Stimulated activated CD4-positive, alpha-beta T cell treated with anti-CD3 and anti-CD28 coated beads, Interleukin-4, amount 100 ng/mL, for 4 hours (primary cell): ENCODE measurements around the gene MAP1B.

ENCODE experiments used
- DNase-seq, 2 experiments: peaks; one replicate each; pipeline ENCODE4 v3.0.0-alpha.2; 2020

Gene MAP1B

DNA sequence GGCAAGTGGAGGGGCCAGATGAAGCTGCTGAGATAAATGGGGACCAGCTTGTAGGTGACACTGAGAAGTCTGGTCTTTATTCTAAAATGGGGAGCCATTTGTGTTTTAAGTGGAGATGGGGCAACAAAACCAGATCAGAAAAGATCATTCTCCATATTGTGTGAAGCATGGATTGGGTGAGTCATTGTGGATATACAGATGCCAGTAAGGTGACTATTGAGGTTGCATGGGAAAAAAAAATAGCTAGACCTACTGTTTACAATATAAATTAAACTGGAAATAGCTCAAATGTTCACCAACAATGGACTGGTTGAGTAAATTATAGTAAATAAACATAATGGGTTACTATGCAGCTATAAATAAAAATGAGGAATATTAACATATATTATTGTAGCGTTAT lies 5.4 kb upstream of the MAP1B start:
- no peak for DNase-seq

DNA sequence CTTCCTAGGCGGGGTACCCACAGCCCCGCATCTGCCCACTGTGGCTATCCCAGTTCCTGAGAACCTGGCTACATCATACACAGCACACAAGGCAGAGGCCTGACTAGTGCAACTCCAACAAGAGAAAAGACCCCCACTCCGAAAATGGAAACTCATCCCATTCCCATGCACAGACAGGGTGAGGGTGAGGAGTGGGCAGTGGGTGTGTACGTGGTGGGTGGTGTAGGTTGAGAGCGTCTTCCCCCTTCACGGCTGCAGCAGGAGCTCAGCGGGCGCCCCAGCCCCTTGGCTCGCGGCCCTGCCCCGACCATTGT lies 501 bp upstream of the MAP1B start:
- DNase-seq: no peak

DNA sequence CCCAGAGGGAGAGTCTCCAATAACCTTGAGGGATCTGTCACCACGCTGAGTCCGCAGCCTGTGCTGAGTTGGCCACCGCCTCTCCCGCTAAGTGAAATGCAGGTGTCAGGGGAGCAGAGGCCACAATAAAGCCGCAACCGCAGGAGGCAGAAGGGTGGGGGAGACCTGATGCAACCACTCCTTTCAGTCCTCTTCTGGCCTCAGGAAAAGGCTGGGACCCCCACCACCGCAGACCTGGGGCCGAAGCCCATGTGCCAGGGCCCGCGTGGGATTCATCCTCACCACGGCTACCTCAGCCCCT lies 576 bp downstream of the MAP1B start:
- DNase-seq: no peak

DNA sequence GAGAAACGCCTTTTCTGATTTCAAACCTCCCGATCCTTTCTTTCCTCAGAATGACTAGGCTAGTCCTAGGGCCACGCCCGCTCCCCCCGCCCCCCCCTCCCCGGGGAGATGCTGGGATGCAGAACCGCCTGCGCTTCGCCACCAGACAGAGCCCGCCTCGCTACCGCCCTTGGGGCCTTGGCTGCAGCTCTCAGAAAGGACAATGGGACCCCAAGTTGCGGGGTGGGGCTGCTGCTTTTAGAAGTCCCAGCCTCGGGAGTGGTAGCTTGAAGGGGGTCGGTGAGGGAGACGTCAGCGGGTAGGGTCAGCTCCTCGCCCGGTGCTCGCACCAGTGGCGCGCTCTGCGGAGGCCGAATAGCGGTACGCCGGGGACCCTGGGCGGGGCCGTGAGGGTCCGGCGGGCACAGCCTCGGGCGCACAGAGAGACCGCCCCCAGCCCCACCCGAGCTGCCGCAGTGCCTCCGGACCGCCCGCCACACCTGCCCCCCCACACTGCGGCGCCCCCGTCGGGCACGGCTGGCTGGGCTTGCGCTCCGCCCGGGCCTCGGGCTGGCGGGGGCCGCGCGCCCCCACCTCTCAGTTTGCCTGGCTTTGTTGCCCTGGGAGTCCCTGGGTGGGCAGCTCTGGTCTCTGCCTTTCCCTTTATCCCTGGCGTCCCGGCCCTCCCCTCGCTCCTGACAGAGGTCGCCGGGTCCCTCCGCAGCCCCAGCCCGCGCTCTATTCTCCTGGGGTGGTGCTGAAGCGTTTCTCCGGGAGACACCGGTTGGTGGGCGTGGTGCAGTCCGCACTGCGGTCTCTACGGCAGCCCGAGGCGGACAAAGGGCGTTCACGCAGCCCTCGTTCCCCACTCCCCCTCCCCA lies 1.2 kb downstream of the MAP1B start:
- DNase-seq: no peak

DNA sequence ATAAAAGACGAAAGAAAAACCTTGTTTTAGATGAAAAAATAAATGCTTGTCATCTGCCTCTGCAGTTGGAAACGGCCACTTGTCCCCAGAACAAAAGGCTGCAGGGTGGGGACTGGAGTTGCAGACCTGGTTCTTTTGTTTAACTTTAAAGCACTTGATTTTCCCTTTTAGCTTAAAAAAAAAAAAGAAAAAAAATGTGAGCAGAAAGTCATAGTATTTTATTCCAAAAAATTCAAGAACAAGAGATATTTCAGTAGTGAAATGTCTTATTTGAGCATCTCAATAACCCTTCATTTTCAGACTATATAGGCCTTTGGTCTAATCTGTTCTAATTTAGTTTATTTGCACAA lies 1.8 kb downstream of the MAP1B start:
- DNase-seq: no peak

DNA sequence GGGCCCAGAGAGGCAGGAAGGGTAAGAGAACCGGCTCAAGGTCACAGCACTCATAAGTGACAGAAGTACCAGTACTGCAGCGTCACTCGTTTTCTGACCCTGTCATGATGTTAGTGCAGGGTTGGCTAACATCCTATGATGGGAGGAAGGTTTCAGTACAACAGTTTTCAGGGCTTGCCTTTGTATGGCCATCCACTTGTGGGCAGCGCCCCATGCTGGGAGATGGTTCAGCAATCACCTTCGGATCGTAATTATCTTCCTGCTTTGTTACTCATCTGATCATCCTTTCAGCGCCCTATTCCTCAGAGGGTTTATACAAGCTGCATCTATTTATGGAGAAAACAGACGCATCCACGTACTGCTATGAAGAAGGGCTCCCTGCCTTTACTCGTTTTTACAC lies 2.4 kb downstream of the MAP1B start:
- no peak for DNase-seq

DNA sequence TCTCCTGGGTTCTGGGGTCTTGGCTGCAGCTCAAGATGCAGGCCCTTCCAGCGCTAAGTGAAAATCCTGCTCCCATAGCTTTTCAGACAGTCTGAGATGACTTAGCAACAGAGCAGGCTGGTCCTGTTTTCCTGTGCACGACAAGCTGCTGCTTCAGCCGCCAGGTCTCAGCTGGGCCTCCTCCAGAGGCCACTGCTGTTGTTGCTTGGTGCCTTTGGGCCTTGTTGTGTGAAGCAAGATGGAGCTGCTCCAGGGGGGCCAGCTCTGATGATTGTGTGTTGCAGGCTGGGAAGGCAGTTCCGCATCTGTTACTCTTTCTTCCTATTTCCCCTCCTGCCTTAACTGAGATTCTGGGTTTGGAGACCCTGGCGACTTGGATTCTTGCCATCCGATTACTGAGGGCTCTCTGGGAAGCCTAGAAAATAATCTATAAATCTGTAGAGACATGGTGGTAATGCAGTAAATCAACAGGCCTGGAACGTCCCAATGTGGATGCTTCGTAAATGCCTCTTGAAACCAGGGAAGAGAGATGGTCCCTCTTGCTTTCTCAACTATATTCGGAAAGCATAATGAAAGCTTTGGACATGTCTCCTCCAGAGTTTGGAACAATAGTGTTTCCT lies 3.2 kb downstream of the MAP1B start:
- no peak for DNase-seq

DNA sequence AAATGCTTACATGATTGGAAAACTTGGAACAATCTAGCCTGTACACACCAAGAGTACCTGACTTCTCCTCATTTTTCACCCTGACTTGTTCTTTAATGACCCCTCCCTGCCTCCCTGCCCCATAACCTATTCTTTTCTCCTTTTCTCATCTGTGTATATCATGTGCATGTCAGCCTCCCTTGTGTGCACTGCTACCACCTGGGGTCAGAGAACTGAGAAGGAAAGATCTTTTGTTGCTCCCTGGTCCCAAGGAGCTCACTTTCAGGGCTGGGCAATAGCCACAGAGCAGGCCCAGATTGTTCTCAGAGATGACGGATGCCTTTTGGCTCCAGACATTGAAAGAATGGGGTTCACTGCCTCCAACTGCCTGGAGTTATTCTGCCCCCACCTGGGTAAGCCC lies 5.1 kb downstream of the MAP1B start:
- DNase-seq: no peak

DNA sequence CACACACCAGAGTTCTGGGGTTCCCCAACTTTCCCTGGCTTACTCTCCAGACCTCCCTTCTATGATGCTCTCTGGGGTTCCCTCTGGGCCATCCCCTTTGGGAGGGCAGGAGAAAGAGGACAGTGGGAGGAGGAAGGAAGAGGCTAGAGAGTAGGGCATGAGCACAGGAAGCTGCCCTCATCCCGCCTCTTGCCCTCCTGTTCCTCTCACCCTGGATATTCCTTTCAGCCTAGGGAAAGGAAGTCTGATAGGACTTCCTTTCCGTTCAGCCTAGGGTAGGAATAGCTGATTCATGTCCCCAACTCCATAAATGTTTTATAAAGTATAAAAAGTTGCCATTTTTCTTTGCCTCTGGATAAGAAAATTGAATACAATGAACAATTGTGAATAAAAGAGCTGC lies 7.4 kb downstream of the MAP1B start:
- DNase-seq: no peak

DNA sequence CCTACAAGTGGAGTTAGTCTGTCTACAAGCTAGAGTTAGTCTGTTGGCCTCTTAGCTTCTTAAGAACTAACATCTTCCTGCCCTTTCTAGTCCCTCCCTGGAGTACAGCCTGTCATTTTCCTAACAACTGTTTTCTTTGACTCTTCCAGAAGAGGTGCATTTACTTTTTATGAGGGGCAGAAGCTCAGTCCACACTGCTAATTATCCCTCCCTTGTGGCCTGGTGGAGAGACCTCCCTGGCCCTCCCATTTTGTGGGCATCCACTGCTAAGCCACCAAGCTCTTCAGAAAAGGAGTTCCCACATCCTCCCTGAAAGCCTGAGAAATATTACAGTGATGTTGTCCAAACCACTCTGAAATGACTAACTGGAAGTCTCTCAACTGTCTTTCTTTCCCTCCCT lies 8.0 kb downstream of the MAP1B start:
- DNase-seq: no peak

DNA sequence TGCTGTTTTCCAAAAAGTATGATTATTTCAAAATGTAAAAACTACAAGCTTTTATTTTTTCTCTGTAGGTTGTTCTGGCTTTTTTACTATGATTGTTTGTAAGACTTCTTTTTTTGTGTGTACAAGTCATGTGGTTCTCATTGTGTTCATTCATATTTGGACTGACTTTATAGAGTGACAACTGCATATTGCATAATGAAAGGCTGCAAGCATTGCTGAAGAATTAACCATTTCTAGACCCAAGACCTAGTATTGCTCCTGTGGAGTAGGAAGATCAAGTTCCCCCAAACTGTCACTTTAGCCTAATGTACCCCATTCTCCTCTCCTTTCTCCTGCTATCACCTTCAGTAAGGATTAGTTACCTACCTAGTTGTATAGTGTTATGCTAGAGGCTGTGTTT lies 10.0 kb downstream of the MAP1B start:
- DNase-seq: no peak

DNA sequence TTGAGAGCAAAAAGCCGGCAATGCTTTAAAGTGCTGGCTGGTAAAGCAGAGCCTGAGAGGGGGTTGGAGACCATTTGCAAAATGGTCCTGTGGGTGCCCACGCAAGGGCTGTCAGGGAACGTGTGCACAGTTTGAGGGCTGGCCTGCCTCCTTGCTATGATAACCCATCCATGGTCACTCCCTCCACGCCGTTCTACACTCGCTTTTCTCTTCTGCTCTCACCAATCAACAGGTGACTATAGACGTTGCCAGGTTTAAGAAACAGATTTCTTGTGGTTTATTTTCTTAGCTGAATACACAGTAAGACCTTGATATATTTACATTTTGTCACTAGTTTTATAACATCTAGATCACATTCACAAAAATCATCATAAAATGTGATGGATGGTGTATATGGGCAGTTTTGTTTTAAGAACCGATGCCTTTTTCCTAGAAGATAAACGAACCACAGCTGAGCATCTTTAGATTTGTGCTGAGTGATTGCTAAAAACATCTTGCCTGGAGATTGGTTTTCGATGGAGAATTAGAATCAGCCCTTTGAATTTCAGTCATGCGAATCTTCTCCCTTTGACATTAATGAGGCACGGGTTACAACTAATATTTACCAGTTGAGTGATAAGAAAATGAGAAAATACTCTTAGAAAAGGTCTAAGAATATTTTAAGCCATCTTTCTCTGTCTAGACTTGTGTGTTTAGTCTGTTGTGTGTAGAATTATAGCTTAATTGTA lies 13.9 kb downstream of the MAP1B start:
- no peak for DNase-seq

DNA sequence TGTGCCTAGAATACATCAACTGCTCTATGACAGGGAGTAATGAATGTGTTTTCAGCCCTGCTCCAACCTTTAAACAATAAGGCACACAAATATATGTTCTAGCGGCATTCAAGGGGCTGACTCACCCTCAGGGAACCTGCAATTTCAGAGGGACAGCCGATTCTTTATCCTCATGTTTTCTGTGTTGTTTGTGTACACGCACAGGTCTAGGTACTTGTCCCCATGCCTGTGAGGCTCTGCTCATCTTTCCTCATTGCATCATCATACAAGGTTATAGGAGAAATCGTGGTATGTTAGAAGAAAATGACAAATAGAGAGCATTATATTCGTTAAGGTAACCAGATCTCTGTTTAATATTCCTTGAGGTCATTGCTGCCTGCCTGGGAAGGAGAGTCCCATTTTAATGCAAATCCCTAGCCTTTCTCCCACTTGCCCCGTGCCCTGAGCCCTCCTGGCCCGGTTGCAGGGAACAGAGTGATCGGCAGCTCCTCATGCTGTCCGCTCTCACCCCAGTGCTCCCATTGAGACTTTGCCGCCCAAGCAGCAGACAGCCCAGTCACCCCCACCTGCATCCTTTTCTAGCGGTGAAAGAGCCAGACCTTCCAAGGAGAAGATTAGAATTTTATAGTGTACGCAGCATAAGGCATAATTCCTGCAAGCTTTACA lies 14.6 kb downstream of the MAP1B start:
- DNase-seq: no peak

DNA sequence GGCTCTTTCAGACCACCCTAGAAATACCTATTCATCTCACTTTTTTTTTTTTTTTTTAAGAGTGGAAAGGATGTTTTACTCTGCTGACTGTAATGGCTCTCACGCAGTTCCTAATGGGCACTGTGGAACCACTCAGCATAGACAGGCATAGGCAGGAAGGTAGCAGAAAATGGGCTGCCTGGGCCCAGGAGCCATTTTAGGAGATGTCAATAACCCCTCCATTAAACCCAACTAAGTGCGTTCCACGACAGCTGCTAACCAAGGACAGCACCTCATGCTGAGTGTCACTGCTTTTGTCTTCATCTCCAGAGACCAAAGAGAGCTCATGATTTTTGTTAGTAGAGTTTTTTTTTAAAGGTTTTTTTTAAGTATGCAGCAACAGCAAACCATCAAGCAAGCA lies 15.3 kb downstream of the MAP1B start:
- no peak for DNase-seq

DNA sequence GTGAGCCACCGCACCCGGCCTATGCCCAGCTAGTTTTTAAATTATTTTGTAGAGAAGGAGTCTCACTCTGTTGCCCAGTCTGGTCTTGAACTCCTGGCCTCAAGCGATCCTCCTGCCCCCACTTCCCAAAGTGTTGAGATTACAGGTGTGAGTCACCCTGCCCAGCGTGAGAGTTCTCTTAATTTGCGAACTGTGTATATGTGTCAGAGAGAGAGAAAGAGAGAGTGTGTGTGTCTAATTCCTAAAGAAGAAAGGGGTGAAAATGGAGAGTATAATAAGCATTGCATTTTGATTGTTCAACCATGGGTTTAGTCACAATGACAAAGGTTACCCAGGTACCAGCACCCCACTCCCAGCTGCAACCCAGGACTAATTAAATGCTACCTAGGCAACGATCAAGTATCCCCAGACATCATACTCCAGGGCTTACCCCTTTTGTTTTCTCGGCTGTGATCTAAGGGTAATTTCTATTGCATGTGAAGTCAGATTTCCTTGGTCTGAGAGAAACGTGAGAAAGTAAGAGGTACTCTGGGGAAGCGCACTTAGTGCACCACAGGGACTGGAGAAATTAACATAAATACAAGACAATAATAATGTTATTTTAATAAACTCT lies 16.6 kb downstream of the MAP1B start:
- no peak for DNase-seq

DNA sequence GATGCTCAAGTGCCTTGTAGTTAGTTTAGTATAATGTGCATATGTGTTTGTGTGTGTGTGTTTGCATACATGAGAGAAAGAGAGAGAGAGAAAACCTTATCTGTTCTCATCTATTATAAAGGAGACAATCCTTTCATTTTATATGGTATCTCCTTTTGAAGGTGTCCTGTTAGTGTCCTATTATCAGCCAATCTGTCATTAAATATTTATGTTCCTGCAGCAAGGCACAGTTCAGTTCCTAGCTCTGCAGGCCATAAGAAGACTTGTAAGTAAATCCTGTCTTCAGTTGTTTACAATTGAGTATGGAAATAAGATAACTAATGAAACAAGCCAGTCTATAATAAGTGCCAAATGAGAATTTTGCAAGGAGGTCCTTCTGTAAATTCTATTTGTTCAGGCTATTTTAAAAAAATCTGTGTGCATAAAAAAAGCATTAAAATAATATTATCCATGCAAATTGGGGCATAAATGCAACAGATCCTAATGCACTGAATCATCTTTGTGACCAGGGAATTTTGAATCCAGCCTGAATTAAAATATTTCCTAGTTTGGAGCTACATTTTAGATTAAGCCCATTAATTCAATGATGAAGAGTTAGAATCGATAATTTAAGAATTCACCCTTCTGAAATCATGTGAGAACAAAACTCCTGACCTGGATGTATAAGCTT lies 18.1 kb downstream of the MAP1B start:
- DNase-seq: no peak

DNA sequence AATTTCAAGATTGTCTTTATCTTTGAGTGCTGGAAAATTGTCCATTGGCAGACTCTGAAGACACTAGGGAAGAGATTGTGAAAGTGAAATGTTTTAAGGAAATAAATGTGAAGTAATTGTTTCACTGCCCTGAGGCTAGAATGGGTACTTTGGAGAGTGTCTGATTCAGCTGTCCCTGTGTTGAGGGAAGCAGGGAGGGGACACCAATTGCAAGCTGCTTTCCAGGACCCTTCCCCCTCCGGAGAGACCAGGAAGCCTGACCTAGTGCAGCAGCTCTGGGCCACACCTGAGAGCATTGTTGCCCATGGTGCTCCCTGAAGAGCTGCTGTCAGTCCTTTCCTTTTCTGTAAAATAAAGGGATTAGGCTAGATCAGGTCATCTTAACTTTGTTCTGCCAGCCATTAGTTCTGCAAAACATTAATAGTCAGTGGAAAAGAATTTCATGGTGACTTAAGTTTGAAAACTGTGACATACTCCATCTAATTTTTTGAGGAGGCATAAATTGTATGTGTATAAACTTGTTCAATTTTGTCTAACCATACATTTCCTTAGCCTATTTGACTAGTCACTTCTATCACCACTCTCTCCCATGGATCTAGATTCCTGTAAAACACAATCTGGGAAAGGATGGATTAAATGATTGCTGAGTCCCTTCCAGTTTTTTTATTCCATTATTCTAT lies 18.8 kb downstream of the MAP1B start:
- no peak for DNase-seq

DNA sequence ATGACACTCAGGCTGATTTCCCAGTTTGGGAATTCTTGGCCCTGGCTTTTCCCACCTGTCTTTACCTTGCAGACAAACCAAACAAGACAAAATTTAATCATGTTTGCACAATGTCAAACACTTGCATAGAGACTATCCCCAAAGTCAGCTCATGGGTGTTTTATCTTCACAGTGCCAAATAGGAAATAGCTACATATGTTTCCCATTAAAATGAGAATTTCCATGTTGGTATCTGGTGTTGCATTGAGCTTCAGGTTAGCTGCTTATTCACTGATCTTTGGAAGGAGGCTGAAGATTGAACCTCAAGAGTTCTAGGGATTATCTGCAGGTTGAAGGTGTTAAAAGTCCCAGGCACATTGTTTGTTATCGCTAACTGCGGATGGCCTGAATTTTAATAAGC lies 19.5 kb downstream of the MAP1B start:
- no peak for DNase-seq

DNA sequence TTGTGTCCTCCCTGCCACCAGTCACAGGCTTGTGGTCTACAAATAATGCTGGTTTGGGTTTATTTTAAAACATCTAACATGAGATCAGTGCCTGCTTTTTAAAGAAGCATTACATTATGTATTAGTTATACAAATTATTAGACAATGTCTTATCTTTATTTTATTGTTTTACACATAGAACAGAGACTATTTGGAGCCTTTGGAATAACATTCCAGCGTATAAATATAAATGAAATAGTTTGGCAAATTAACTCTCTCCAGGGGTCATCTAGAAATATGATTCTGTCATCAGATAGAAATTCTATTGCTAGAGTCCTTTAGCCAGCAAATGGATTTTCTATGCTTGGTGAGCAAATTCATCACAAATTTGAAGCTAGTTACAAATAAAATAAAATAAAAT lies 22.4 kb downstream of the MAP1B start:
- no peak for DNase-seq

DNA sequence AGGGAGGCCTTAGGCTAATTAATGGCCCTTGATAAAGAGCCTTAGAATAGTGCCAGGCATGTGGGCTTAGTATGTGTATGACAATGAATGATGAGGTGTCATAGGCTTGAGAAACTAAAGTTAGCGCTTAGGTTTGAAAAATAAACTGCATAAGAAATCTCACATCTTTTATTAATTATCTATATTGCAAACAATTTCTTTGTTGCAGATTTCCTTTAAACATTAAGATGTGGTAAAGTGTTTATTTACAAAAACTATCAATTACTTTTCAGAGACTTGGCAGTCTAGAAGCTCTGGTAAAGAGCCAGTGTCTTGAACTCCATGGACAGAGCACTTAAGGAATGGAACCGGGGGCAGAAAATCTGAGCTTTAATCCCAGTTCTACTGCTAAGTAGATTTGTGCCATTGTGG lies 23.1 kb downstream of the MAP1B start:
- no peak for DNase-seq

DNA sequence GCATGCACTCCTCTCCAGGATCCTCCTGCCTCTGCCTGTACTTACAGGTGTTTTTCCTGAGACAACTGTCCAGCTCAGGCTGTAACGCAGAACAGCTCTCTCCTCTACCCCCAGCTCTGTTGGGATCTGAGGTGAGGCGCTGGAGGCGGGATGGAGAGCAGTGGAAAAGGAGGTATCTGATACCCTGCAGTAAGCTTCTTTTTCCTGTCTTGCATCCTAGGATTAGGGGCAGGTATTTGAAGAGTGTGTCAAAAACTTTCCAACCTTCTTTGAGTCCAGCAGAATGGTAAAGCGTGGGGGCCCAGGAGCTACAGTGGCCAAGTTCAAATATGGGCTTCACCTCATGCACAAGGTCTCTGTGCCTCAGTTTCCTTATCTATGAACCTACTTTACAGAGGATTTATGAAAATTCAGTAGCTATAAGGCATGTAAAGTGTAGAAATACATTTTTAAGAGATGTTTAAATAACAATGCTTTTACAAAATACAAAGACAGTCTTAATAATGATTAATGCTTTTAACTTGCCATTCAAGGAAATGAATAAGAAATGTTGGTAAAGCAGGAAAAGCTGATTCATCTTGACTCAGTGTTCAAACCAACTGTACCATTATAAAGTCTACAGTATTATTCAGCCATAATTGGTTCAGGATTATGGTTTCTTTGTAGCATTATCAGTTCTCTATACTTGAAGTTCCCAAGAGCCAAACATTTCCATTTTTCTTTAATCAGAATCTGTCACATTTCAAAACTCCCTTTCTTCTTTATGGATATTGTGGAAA lies 26.1 kb downstream of the MAP1B start:
- DNase-seq: no peak
